Middle frontal gyrus (tissue), 1 donor: ENCODE data around the gene CETP.
"Not testable (repeated sequence)": the region's sequence is repeated elsewhere in the genome, so short reads cannot be mapped to it uniquely, and the experiment has no call there.

Experiments used
- DNase-seq: peaks from one replicate; pipeline ENCODE4 v3.0.0-alpha.2; 2015; ENCODE audit warnings: low spot score; ENCODE audit errors: extremely low spot score

CETP gene

GRCh38 chr16:56934599-56935145 lies 27.1 kb upstream of the CETP start:
- DNase-seq: not testable (repeated sequence)

DNA sequence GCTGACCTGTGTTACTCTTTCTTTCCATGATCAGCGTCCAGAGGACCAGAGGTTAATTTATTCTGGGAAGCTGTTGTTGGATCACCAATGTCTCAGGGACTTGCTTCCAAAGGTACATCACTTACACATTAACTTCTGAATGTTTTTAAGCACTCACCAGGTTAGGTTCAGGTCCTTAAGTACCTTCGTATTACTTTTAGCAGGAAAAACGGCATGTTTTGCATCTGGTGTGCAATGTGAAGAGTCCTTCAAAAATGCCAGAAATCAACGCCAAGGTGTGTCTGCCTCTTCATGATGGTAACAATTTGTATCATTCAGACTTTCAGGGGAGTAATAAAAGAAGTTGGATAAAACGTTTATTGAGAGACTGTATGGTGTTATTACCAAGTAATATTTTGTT lies 26.5 kb upstream of the CETP start:
- DNase-seq: no peak

- no peak for DNase-seq
Observed at GRCh38 chr16:56936491-56936890, 25.3 kb upstream of the CETP start.

DNA sequence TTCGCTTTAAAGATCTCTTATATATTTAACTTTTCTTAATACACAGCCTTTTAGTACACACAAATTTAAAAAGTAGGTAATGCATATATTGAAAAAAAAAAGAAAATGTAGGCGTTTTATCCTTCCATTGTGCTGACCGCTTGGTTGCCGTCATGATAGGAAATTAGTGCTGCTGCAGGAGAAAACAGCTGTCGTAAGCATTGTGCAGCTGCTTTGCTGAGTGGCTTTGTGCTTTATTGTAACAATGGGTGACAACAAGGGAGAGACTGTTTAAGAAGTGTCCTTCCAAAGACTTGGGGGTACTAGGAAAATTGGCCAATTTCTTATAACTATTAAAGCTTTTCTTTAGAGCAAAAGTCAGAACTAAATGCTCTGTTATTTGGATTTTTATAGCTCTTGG lies 24.8 kb upstream of the CETP start:
- no peak for DNase-seq

GRCh38 chr16:56938664-56939513 lies 22.9 kb upstream of the CETP start:
- no peak for DNase-seq

DNA sequence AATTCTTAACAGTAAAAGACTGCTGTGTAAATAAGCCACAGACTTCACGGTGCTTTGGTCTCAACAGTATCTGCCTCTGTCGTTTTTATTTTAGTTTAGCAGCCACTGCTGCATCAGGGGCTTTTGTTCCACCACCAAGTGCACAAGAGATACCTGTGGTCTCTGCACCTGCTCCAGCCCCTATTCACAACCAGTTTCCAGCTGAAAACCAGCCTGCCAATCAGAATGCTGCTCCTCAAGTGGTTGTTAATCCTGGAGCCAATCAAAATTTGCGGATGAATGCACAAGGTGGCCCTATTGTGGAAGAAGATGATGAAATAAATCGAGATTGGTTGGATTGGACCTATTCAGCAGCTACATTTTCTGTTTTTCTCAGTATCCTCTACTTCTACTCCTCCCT lies 21.9 kb upstream of the CETP start:
- DNase-seq: no peak

- DNase-seq: no peak
Observed at GRCh38 chr16:56941092-56941491, 20.7 kb upstream of the CETP start.

DNA sequence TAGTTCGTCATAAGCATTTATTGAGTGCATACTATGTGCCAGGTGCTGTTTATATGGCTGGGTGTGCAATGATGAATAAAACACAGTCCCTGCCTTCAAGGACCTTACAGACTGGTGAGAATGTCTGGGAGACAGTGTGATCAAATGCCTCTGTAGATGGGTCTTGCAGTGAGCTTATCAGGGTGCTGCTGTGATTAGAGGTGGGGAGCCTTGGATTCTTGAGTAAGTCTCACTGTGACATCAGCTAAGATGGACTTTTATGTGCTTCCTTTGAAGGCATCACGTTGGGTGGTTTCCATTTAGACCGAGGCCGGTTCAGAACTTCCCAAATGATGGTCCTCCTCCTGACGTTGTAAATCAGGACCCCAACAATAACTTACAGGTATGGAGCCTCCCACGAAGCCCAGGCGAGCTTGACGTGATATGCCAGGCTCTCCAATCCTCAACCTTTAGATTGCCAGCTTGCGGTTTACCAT lies 19.9 kb upstream of the CETP start:
- DNase-seq: no peak

DNA sequence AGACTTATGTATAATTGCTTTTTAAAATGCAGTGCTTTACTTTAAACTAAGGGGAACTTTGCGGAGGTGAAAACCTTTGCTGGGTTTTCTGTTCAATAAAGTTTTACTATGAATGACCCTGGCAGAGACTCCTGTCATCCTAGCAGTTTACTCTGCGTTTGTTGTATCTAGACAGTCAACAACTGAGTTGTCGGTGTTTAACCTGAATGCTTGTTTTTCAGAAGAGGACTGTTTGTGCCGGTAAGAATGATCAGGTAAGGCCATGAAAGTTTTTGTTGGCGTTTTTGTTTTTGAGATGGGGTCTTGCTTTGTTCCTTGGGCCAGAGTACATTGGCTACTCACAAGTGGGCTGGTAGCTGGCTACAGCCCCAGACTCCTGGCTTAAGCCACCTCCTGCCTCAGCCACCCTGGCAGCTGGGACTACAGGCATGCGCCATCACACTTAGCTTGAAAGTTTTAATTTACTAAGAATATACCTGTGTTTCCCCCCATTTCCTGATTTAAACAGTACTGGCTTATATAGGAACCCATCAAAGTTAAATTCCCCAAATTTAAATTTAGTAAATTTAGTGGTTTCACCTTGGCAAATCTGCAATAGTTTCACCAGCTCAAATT lies 17.9 kb upstream of the CETP start:
- no peak for DNase-seq

DNA sequence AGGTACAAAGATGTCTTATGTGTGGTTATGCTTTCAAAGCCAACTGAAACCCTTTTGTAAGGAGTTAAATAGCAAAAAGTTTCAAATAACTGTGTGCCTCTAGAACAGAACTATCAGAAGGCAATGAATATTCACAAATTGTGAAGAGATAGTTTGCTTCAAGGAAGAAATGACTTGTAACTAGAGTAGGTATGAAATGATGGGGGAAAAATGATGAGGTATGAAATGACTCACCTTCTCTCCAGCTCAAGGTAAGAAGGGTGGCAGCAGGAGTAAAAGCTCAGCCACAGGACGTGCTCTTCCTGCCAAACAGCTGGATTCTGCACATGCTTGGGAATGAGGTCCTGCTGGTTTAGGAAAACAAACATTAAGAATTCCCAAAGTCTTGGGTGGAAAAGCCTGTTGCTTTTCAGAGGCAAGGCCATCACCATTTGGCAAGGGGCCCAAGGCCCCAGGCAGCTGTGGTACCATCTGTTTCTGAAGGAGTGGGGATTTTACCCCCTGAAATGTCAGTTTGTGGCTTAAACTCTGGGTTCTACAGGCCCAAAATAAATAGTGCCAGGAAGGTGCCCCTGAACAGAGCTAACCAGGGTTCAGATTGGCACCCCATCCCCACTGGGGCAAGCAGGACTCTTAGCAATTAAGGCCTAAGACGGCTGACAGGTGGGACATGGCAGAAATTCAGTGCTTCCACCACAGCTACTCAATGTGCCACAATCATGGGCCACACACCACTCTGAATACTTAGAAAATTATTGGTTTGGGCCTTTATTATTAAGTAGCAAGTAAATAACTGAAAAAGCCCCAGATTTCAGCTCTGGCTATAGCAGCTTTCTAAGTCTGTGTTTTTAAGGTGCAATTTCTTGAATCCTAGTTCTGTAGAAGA lies 16.6 kb upstream of the CETP start:
- DNase-seq: no peak

- DNase-seq: no peak
Observed at GRCh38 chr16:56945847-56946527, 15.8 kb upstream of the CETP start.

DNA sequence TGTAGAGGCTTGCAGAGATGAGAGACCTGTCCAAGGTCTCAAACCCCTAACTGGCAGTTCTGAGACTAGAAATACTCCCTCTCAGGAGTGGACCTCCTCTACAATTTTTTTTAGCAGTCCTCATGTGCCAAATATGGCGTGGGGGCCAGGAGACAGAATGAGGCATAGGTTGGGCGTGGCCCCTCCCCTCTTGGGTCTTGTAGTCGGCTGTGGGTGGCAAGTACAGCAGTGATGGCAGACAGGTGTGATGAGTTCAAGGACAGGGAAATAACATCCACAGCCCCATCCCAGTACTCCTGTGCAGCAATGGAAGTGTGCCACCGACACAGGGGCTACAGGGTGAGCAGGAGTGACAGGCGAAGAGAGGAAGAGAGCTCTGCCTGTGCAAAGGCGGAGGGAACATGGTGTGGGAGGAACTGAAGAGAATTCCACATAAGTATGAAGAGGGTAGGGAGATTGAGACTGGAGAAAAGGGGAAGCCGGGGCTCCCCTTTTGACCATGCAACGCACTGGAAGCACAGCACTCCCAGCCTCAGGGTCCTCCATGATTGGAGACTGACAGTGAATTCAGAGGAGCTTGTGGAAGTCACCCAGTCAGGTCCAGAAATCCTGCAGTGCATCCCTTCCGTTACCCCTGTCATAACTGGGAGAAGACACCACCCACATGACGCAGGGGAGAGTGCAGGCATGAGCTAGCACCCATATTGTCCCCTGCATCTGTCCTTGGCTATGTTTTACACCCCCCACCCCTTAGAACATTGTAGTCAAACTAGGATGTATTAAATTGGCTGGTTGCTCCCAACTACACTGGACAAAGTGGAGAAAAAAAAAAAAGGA lies 14.8 kb upstream of the CETP start:
- no peak for DNase-seq

GRCh38 chr16:56947604-56947995 lies 14.2 kb upstream of the CETP start:
- no peak for DNase-seq

- DNase-seq: no peak
Observed at GRCh38 chr16:56948234-56948633, 13.5 kb upstream of the CETP start.

DNA sequence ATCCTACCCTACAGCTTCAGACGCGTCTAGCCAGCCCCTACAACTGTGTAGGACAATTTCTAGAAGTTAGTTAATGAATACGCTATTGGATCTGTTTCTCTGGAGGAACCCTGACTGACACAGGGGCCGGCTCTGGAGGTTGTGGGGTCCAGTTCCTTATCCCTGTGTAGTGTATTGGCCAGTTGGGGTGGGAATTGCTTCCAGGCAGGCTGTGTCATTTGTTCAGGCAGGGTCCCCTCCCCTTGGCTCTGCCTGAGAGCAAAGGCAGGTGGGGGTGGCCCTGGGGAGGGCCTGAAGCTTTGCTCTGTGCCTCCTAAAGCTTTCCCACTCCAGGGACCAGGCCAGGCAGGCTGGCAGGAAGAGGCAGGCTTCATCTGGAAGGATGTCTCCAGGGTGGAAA lies 11.7 kb upstream of the CETP start:
- DNase-seq: no peak

- no peak for DNase-seq
Observed at GRCh38 chr16:56950455-56950854, 11.3 kb upstream of the CETP start.

- no peak for DNase-seq
Observed at GRCh38 chr16:56950881-56951771, 10.6 kb upstream of the CETP start.

DNA sequence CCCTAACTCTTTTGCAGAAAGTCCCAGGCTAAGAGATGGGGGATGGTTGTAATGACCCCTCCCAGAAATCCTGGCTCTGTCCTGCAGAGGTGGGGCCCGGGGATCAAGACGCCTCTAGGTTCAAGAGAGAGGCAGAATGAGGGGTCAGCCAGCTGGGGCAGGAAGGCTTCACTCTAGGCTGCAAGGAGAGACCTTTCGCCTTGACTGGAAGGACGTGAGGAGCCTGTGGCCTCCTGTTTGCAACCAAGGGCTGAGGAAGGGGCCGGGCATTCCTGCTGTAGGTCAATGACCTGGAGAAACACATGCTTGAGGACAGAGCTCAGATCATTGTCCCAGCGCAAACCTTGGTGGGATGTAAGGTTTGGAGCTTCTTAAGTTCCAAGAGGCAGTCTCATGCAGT lies 8.7 kb upstream of the CETP start:
- DNase-seq: no peak

DNA sequence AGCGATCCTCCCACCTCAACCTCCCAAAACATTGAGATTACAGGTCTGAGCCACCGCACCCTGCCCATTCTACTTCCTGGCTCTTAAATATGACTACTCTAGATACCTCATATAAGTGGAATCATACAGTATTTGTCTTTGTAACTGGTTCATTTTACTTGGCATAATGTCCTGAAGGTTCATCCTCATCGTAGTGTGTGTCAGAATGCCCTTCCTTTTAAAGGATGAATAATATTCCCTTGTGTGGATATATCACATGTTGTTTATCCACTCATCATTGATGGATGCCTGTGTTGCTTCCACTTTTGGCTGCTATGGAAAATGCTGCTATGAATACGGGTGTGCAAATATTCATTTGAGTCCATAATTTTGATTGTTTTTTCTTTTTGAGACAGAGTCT lies 5.7 kb upstream of the CETP start:
- no peak for DNase-seq
